Thyroid gland (tissue), 4 donors: ENCODE data around the gene DLL3.

Experiments
- CTCF ChIP-seq, 6 experiments: fragments of 200-600 bp in 3 of 6; fragments of 450-650 bp in 3 of 6; sonication (generic) in 3 of 6; IDR thresholded peaks; one replicate each; pipeline ENCODE4 v1.5.1; 2016 to 2019; ENCODE audit warnings: antibody characterized with exemption in 6 of 6, mild to moderate bottlenecking in 2 of 6, inconsistent platforms in 1 of 6, moderate library complexity in 1 of 6
- POLR2A ChIP-seq, 2 donors: fragments of 450-650 bp; IDR thresholded peaks; one replicate each; pipeline ENCODE4 v1.6.1; 2017; ENCODE audit warnings: antibody characterized with exemption in 2 of 2, mild to moderate bottlenecking in 2 of 2, moderate library complexity in 1 of 2

DNA sequence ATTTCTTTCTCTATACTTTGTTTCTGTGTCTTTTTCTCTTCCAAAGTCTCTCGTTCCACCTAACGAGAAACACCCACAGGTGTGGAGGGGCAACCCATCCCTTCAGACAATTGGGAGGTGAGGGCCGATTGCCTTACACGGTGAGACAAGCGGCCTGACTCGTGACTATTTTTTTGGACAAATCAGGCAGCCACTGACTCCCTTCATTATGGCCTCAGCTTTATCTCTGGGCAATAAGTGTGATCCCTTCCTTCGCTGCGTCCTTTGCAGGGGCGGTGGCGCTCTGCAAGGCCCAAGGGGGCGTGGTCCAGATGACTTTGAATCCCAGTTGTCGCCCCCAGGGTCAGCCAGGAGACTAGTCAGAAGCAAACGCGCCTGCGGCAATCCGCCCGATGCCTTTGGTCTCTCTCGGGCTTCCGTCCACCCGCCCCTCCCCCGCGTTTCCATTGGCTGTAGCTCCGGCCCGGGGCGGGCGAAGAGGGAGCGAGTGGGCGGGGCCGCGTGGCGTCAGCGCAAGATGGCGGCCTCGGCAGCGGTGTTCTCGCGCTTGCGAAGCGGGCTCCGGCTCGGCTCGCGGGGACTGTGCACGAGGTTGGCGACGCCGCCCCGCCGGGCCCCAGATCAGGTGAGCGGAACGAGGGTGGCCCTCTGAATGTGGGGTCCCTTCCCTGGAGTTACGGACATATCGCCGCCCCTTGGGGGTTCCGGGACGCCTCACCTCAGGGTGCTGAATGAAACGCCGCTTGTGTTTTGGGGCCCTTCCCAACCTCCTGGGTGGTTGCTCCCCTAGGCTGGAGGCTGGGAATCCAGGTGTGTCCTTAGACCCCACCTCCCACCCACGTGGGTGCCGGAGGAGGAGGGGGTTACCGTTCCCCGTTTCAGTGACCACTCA lies 18.2 kb upstream of the DLL3 start, which contains the start of gene TIMM50:
- peak in 1 of 2 donors; percentile 79 for TF ChIP-seq POLR2A (IDR thresholded peaks at IDR 0.05)
- TF ChIP-seq CTCF (IDR thresholded peaks at IDR 0.05): no peak
